Fibroblast of skin of left biceps (primary cell): ENCODE data around the gene ZNF536.

Experiments used
- DNase-seq, 2 experiments: peaks; one replicate each; pipeline ENCODE4 v3.0.0-alpha.2; 2013; ENCODE audit warnings: low read depth in 2 of 2

ZNF536 gene

GRCh38 chr19:30606114-30607050 is 234.2 kb downstream of the ZNF536 start:
- no peak for DNase-seq
